ENCODE measurements around the gene SORL1. TPM values are rescaled to one million over a fixed set of nuclear protein-coding genes. Genes with fewer than 3 reads are reported as not detected.

SORL1 gene
- total and polyA plus RNA-seq, 2 experiments from 2014 or later, result 6.4 to 18.2 TPM

DNA sequence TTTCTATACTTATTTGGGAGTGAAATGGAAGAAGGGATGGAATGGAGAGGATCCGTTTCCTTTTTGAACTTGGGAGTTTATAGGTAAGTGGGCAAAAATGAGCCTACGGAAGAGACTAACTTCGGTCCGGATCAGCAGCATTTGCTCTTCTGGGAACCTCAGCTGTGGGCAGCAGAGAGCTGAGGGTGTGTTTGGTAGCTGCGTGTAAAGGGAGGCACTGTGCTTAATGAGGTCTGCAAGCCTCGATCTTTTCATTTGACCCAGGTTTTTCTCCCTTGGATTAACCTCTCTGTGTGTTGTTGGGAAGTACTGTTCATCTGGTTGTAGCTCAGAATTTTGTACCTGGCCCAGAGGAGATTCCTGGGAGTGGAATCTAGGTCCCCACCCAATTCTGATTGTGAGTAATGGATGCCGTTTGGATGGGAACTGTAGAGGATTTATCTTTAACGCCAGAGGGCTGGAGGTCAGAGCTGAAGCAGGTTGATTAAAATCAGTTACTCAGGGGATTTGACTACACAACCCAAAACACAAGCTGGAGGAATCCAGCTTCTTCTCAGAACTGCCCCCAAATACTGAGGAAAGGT lies 202.2 kb downstream of the SORL1 start:
- Histone ChIP-seq H3K36me3 (no peaks in the 10 kb centered on the region), H3K9me3 (ENCODE audit: low read depth) (no peaks in the 10 kb centered on the region), H3K27me3 (no peaks in the 10 kb centered on the region), H3K4me1 (ENCODE audit: low read depth) (peaks cover 17% of the 10 kb centered on the region), H3K27ac (no peak overlapping the region), H3K4me3 (no peak overlapping the region)
- TF ChIP-seq, protein P1, sequence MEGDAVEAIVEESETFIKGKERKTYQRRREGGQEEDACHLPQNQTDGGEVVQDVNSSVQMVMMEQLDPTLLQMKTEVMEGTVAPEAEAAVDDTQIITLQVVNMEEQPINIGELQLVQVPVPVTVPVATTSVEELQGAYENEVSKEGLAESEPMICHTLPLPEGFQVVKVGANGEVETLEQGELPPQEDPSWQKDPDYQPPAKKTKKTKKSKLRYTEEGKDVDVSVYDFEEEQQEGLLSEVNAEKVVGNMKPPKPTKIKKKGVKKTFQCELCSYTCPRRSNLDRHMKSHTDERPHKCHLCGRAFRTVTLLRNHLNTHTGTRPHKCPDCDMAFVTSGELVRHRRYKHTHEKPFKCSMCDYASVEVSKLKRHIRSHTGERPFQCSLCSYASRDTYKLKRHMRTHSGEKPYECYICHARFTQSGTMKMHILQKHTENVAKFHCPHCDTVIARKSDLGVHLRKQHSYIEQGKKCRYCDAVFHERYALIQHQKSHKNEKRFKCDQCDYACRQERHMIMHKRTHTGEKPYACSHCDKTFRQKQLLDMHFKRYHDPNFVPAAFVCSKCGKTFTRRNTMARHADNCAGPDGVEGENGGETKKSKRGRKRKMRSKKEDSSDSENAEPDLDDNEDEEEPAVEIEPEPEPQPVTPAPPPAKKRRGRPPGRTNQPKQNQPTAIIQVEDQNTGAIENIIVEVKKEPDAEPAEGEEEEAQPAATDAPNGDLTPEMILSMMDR (IDR thresholded peaks at IDR 0.05; ENCODE audit: low read depth, low read length), result no peak
- no peak for DNase-seq (ENCODE audit: low read depth in 1 of 2, low spot score in 1 of 2)

GRCh38 chr11:121654843-121655536 lies 202.9 kb downstream of the SORL1 start:
- TF ChIP-seq, protein P1 (IDR thresholded peaks at IDR 0.05; ENCODE audit: low read depth, low read length), result no peak
- H3K27ac ChIP-seq, result no peak overlapping the region
- H3K4me1 ChIP-seq (ENCODE audit: low read depth), result peaks cover 17% of the 10 kb centered on the region
- H3K4me3 ChIP-seq, result peak overlapping the region; percentile 21
- no peaks in the 10 kb centered on the region for H3K9me3 ChIP-seq (ENCODE audit: low read depth)
- DNase-seq (ENCODE audit: low read depth in 1 of 2, low spot score in 1 of 2), result peak in 1 of 2 donors; percentile 63
- no peaks in the 10 kb centered on the region for H3K36me3 ChIP-seq
- H3K27me3 ChIP-seq, result no peaks in the 10 kb centered on the region

DNA sequence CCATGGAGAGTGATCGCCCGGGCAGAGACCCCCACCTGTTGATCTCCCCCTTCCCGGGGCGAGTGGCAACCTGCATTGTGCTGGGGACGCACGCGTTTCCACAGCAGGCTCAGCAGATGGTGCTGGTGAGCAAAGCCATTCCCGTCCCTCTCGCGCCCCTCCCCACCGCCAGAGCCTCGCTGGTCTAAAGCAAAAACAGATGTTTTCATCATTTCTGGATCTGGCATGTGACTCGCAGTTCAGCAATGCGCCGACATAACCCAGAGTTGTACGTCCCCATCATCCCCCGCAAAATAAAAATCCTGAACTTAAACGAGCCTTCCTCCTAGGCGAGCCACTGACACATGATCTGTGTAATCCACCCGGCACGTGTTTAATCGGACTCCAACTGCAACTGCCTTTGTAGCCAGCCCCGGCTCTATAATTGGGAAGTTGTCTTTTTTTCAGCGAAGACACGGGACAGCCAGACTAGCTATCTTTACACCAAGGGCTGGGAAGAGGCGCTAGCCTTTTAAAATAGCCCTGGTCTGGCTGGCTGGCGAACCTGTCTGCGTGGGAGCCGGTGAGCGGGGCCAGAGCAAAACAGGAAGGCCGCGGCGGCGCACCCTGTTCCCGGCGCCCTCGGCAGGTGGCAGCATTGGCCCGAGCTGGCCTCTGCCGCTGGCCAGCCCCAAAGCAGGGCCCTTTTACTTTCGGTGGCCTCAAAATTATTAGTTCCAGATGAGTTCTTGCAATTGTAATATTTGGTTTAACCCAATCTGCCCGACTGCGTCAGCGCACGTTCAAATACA lies 203.6 kb downstream of the SORL1 start:
- no peaks in the 10 kb centered on the region for H3K27me3 ChIP-seq
- DNase-seq (ENCODE audit: low read depth in 1 of 2, low spot score in 1 of 2), result peak; percentile 88 to 98
- H3K27ac ChIP-seq, result peak overlapping the region; percentile 80
- H3K9me3 ChIP-seq (ENCODE audit: low read depth), result no peaks in the 10 kb centered on the region
- TF ChIP-seq, protein P1 (IDR thresholded peaks at IDR 0.05; ENCODE audit: low read depth, low read length), result peak; percentile 85
- peaks cover 17% of the 10 kb centered on the region for H3K4me1 ChIP-seq (ENCODE audit: low read depth)
- H3K4me3 ChIP-seq, result peak overlapping the region; percentile 21
- no peaks in the 10 kb centered on the region for H3K36me3 ChIP-seq

GRCh38 chr11:121656328-121657090 lies 204.4 kb downstream of the SORL1 start:
- H3K36me3 ChIP-seq, result no peaks in the 10 kb centered on the region
- peak overlapping the region; percentile 80 for H3K27ac ChIP-seq
- H3K4me1 ChIP-seq (ENCODE audit: low read depth), result peaks cover 17% of the 10 kb centered on the region
- DNase-seq (ENCODE audit: low read depth in 1 of 2, low spot score in 1 of 2), result no peak
- TF ChIP-seq, protein P1 (IDR thresholded peaks at IDR 0.05; ENCODE audit: low read depth, low read length), result no peak
- H3K9me3 ChIP-seq (ENCODE audit: low read depth), result no peaks in the 10 kb centered on the region
- no peaks in the 10 kb centered on the region for H3K27me3 ChIP-seq
- no peak overlapping the region for H3K4me3 ChIP-seq

DNA sequence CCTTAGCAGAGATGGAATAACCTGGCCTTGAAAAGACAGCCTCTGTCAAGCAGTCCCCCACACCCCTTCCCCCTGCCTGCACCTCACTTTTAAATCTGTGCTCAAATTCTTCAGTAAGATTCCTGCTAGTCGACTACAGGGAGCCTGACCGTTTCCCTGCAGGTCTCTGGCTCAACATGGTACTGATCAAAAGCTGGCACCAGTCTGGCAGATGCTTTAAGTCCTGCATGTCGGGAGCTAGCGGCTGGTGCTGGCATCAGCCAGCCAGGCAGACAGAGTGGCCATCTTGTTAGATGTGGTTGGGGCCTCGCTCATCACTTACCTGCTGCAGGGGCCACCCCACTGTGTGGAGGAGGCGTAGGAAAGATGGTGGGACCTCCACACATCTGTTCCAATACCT lies 205.0 kb downstream of the SORL1 start:
- Histone ChIP-seq H3K36me3 (no peaks in the 10 kb centered on the region), H3K4me1 (ENCODE audit: low read depth) (peaks cover 17% of the 10 kb centered on the region), H3K9me3 (ENCODE audit: low read depth) (no peaks in the 10 kb centered on the region), H3K27me3 (no peaks in the 10 kb centered on the region), H3K27ac (no peak overlapping the region), H3K4me3 (no peak overlapping the region)
- TF ChIP-seq, protein P1 (IDR thresholded peaks at IDR 0.05; ENCODE audit: low read depth, low read length), result no peak
- no peak for DNase-seq (ENCODE audit: low read depth in 1 of 2, low spot score in 1 of 2)

Measured in cardiac muscle cell (in vitro differentiated cells and primary cell).